Measurements from ENCODE around the gene PCDH9.
"Not testable (repeated sequence)": the region's sequence is repeated elsewhere in the genome, so short reads cannot be mapped to it uniquely, and the experiment has no call there.

PCDH9 gene

GRCh38 chr13:66338542-66338941, 891.6 kb downstream of the PCDH9 start:
- in situ Hi-C loops (cut with MboI; ENCODE audit: low sequenced_read_pairs) = no loop called here

GRCh38 chr13:66335626-66336025, 894.5 kb downstream of the PCDH9 start:
- in situ Hi-C loops (cut with MboI; ENCODE audit: low sequenced_read_pairs) = no loop called here

GRCh38 chr13:66329988-66330451, 900.1 kb downstream of the PCDH9 start:
- in situ Hi-C loops (cut with MboI; ENCODE audit: low sequenced_read_pairs) = no loop called here

DNA sequence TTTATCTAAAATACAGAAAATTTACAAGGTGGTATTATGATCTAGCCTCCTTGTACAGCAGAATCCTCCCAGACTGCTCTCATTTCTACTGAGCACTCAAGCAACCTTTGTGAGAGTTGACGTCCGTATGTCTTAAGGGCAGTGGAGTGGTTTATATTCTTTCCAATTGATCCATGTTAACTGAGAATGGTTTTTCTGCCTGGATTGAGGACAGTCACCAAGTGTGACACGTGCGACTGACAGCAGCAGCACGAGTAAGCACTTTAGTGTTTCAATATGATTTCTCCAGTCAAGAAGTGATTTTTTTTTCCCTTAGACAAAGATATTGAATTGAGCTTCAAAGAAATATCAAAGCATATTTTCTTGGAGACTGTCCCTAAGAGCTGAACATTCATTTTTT, 901.7 kb downstream of the PCDH9 start:
- in situ Hi-C loops (cut with MboI; ENCODE audit: low sequenced_read_pairs) = no loop called here

- in situ Hi-C loops (cut with MboI; ENCODE audit: low sequenced_read_pairs) = no loop called here
These were observed 906.3 kb downstream of the PCDH9 start for GRCh38 chr13:66323745-66324347.

DNA sequence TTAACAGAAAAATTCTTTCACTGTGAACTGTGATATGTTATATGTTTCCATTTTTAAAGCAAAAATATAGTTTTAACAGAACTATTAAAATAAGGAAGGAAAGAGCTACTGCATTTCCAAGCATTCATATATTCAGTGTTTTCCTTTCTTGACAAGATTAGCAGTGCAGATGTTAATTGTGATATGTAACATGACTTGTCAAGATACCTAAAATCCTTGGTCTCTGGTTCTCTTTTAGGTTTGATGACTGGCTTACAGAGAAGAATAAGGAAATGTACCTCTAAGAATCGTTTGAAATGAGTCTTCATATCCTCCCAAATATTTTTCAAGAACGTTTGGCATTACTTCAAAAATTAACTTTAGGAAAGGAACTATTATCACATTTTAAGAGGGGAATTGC, 907.2 kb downstream of the PCDH9 start:
- in situ Hi-C loops (cut with MboI; ENCODE audit: low sequenced_read_pairs) = no loop called here

DNA sequence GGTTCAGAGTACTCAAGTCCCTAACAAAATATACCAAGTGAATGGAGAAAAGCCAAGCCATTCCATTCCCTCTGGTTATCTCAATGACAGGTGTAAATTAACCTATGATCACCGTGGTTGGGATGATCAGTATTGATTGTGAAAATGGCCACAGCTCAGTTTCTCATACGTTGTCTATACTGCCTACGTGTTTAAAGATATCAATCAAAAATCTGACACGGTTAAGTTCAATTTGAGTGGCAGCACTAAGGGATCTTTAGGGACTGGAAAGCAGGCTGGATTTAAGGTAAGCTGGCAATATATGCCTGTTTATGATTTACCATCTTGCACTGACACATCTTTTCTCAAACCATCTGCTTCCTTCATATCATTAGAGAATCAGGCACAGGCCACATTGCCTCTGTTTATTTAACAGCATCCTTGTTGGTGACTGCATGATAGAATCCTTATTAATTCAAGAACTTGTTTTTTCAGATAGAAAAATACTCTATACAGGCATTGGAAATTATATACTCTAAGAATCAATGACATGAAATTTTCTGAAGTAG, 907.9 kb downstream of the PCDH9 start:
- in situ Hi-C loops (cut with MboI; ENCODE audit: low sequenced_read_pairs) = no loop called here

GRCh38 chr13:66314911-66315310, 915.2 kb downstream of the PCDH9 start:
- in situ Hi-C loops (cut with MboI; ENCODE audit: low sequenced_read_pairs) = no loop called here

DNA sequence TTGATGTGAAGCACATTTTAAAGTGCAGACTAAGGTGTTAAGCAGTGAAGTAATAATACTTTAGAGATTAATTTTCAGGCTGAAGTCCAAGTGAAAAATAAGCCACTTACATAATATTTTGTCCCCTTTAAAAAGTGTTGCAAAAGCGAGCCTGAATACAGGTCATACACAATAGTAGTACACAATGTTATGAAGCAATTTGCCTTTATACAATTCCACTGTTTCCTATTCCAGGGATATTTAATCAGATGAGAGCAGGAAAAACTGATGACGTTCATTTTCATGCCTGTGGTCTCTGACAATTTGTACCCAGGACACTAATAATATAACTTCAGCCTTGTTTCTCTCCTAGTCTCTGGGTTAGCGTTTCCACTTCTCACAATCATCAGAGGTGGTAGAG, 916.7 kb downstream of the PCDH9 start:
- in situ Hi-C loops (cut with MboI; ENCODE audit: low sequenced_read_pairs) = no loop called here

GRCh38 chr13:66312312-66313087, 917.6 kb downstream of the PCDH9 start:
- in situ Hi-C loops (cut with MboI; ENCODE audit: low sequenced_read_pairs) = no loop called here

- in situ Hi-C loops (cut with MboI; ENCODE audit: low sequenced_read_pairs) = no loop called here
These were observed 924.0 kb downstream of the PCDH9 start for GRCh38 chr13:66305961-66306617.

GRCh38 chr13:66301482-66301881, 928.7 kb downstream of the PCDH9 start:
- in situ Hi-C loops (cut with MboI; ENCODE audit: low sequenced_read_pairs) = no loop called here

GRCh38 chr13:66301006-66301405, 929.1 kb downstream of the PCDH9 start:
- in situ Hi-C loops (cut with MboI; ENCODE audit: low sequenced_read_pairs) = no loop called here

GRCh38 chr13:66296875-66297274, 933.3 kb downstream of the PCDH9 start:
- in situ Hi-C loops (cut with MboI; ENCODE audit: low sequenced_read_pairs) = no loop called here

- in situ Hi-C loops (cut with MboI; ENCODE audit: low sequenced_read_pairs) = no loop called here
These were observed 933.8 kb downstream of the PCDH9 start for GRCh38 chr13:66296328-66296727.

DNA sequence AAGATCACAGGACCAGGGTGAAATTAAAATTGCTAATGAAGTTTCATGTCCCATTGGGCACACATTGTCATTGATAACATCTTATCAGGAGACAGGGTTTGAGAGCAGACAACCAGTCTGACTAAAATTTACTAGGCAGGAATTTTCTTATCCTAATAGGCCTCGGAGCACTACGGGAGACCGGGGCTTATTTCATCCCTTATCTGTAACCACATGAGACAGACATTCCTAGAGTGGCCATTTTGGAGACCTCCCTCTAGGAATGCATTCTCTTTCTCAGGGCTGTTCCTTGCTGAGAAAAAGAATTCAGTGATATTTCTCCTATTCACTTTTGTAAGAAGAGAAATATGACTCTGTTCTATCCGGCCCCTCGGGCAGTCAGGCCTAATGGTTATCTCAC, 943.3 kb downstream of the PCDH9 start:
- in situ Hi-C loops (cut with MboI; ENCODE audit: low sequenced_read_pairs) = not testable (repeated sequence)

- in situ Hi-C loops (cut with MboI; ENCODE audit: low sequenced_read_pairs) = no loop called here
These were observed 954.7 kb downstream of the PCDH9 start for GRCh38 chr13:66275416-66275815.

- in situ Hi-C loops (cut with MboI; ENCODE audit: low sequenced_read_pairs) = no loop called here
These were observed 957.1 kb downstream of the PCDH9 start for GRCh38 chr13:66273011-66273410.

DNA sequence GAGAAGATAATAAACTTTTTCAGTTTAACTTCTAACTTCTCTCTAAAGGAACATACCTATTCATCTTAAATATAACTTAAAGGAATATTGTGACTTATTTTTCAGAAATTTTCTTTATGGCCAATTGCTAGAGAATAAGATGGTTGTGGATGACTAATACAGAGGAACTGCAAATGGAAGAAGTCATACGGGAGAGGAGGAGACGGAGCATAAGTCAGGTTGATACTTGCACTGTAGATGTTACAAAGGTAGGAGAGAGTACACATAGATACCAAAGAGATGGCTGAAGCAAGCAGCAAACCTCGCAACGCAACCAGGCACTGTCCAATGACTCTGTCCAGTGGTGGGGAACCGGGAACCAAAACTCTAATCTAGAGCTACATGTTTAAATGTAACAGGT, 963.4 kb downstream of the PCDH9 start:
- in situ Hi-C loops (cut with MboI; ENCODE audit: low sequenced_read_pairs) = no loop called here

DNA sequence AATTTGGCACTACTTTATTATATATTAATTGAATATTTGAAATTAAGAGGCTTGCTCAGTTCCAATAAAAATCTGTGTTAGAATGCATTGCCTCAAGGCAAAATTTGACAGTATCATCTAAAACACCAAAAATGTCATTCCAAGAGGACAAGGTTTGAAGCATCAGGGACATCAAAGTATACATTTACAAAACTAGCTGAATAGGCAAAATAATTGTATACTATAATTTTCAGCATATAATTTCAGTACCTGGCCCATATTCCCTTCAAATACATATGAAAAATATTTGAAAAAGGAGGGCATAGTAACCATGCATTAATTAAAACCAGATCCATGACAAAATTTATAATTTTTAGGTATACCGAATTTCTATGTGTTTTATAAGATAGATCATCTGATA, 963.8 kb downstream of the PCDH9 start:
- in situ Hi-C loops (cut with MboI; ENCODE audit: low sequenced_read_pairs) = no loop called here

DNA sequence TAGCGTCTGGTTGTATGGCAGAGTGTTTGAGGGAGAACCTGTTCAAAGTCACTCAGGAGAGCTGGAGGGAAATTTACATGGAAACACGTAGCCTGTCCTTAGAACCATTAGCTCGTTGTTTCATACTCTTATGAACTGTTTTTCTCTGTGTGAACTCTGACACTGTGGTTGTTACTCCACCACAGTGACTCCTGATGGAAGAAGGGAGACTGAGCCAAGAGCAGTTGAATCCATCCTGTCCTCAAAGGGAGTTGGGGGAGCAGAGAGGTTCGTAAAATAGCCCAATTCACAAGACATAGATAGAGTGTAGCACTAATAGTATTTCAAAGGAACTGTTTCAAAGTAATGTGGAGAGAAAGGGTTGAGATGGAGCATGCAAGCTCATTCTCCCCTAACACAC, 964.8 kb downstream of the PCDH9 start:
- in situ Hi-C loops (cut with MboI; ENCODE audit: low sequenced_read_pairs) = no loop called here

DNA sequence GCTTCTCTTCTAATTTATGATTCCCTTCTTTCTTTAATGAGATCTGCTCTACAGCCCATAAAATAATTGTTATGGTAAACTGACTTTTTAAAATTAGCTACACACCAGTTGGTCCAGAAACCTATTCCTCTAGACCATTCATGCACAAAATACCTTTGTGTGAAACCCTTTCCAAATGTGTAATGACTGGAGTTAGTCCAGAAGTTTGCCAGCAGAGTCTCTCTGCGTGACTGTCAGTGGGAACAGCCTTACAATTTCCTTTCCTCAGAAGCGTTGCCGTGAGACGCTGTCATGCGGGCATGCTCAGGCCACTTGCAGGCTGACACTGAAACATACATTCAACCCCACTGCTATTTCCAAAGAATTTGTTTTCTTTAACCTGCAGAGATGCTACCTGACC, 965.2 kb downstream of the PCDH9 start:
- in situ Hi-C loops (cut with MboI; ENCODE audit: low sequenced_read_pairs) = no loop called here
